ENCODE measurements around the gene ELF5. TPM values are rescaled to one million over a fixed set of nuclear protein-coding genes. Genes with fewer than 3 reads are reported as not detected.
A peak's percentile ranks its signal among the peaks of the same experiment; 100 is the strongest.

The ELF5 gene
- total and polyA plus RNA-seq, 4 donors: 0.06 to 0.37 (median 0.08) TPM; not detected in 1

DNA sequence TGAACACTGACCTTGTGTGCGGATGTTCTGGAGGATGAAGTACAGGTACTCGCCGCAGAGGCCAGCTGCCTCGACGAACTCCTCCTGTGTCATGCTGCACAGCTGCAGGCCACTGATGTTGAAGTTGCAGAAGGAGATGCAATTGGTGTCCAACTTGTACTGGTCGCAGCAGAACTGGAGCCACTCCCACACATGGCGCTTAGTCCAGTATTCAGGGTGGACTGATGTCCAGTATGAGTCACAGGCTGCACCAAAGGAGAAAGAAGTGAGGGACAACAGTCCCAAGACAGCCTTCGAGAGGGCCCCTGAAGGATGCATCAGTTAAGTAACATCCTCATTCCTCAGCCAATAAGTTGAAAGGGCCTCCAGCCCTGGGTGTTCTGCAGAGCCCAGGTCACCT, 20.1 kb downstream of the ELF5 start:
- no peak for DNase-seq (ENCODE audit: low spot score)
- Histone ChIP-seq H3K4me3 (ENCODE audit: low read depth in 1 of 3, low read length in 3 of 3) (no peak overlapping the region), H3K4me1 (ENCODE audit: control insufficient read depth in 4 of 4, insufficient read depth in 4 of 4, low read length in 3 of 4) (peaks cover 0 to 21% (median 14%) of the 10 kb centered on the region in 4 donors), H3K36me3 (ENCODE audit: control insufficient read depth in 4 of 4, insufficient read depth in 3 of 4, low read depth in 1 of 4, low read length in 3 of 4) (no peaks in the 10 kb centered on the region), H3K27ac (ENCODE audit: low read depth in 1 of 2, low read length in 2 of 2) (no peak overlapping the region), H3K27me3 (ENCODE audit: control insufficient read depth in 4 of 4, insufficient read depth in 4 of 4, low read length in 3 of 4) (no peaks in the 10 kb centered on the region), H3K9ac (ENCODE audit: low read depth in 1 of 2, low read length in 2 of 2) (no peak overlapping the region), H3K9me3 (ENCODE audit: control insufficient read depth in 4 of 4, low read length in 3 of 4) (no peaks in the 10 kb centered on the region)
- TF ChIP-seq, protein P1, sequence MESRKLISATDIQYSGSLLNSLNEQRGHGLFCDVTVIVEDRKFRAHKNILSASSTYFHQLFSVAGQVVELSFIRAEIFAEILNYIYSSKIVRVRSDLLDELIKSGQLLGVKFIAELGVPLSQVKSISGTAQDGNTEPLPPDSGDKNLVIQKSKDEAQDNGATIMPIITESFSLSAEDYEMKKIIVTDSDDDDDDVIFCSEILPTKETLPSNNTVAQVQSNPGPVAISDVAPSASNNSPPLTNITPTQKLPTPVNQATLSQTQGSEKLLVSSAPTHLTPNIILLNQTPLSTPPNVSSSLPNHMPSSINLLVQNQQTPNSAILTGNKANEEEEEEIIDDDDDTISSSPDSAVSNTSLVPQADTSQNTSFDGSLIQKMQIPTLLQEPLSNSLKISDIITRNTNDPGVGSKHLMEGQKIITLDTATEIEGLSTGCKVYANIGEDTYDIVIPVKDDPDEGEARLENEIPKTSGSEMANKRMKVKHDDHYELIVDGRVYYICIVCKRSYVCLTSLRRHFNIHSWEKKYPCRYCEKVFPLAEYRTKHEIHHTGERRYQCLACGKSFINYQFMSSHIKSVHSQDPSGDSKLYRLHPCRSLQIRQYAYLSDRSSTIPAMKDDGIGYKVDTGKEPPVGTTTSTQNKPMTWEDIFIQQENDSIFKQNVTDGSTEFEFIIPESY (IDR thresholded peaks at IDR 0.05): no peak
- no peak for TF ChIP-seq FOXA2 (IDR thresholded peaks at IDR 0.05)
- TF ChIP-seq SP1 (IDR thresholded peaks at IDR 0.05): no peak
- TF ChIP-seq, protein P2, sequence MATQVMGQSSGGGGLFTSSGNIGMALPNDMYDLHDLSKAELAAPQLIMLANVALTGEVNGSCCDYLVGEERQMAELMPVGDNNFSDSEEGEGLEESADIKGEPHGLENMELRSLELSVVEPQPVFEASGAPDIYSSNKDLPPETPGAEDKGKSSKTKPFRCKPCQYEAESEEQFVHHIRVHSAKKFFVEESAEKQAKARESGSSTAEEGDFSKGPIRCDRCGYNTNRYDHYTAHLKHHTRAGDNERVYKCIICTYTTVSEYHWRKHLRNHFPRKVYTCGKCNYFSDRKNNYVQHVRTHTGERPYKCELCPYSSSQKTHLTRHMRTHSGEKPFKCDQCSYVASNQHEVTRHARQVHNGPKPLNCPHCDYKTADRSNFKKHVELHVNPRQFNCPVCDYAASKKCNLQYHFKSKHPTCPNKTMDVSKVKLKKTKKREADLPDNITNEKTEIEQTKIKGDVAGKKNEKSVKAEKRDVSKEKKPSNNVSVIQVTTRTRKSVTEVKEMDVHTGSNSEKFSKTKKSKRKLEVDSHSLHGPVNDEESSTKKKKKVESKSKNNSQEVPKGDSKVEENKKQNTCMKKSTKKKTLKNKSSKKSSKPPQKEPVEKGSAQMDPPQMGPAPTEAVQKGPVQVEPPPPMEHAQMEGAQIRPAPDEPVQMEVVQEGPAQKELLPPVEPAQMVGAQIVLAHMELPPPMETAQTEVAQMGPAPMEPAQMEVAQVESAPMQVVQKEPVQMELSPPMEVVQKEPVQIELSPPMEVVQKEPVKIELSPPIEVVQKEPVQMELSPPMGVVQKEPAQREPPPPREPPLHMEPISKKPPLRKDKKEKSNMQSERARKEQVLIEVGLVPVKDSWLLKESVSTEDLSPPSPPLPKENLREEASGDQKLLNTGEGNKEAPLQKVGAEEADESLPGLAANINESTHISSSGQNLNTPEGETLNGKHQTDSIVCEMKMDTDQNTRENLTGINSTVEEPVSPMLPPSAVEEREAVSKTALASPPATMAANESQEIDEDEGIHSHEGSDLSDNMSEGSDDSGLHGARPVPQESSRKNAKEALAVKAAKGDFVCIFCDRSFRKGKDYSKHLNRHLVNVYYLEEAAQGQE (IDR thresholded peaks at IDR 0.05): no peak
- TF ChIP-seq, protein P3, sequence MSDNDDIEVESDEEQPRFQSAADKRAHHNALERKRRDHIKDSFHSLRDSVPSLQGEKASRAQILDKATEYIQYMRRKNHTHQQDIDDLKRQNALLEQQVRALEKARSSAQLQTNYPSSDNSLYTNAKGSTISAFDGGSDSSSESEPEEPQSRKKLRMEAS (IDR thresholded peaks at IDR 0.05): no peak
- TF ChIP-seq RAD21 (IDR thresholded peaks at IDR 0.05): no peak
- WGBS: 67% methylated on average over 8 of the region's 8 CpGs

DNA sequence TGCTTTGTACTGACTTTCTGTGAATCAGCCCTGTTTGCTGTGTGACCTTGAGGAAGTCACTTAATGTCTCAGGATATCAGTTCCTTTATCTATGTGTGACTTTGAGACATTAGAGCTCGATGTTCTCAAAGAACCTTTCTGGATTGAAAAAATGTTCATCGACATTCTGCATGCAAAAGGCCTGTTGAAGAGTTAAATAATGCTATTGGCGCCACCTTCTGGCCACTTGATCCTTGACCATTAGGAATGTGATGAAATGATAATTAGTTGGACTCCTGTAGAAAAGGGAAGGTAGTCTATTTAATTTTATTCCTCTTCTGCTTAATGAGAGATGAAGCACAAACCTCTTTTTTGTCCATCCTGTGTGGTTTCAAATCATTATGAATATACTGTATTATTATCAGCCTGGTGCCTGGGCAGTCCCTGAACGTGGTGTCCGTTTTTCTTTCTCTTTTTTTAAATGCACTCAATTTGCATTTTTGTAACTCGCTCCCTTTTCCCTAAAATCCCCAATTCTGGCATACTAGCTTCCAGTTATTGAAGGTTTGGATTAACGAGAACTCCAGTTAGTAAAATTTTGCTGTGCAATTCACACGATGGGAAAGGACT, 20.7 kb downstream of the ELF5 start:
- TF ChIP-seq RAD21 (IDR thresholded peaks at IDR 0.05) (peak; percentile 86 to 90), HNF4A (conservative IDR thresholded peaks at IDR 0.05) (peak in 1 of 2 donors; percentile 16)
- TF ChIP-seq, protein P4, sequence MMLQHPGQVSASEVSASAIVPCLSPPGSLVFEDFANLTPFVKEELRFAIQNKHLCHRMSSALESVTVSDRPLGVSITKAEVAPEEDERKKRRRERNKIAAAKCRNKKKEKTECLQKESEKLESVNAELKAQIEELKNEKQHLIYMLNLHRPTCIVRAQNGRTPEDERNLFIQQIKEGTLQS (IDR thresholded peaks at IDR 0.05): no peak
- TF ChIP-seq, protein P5, sequence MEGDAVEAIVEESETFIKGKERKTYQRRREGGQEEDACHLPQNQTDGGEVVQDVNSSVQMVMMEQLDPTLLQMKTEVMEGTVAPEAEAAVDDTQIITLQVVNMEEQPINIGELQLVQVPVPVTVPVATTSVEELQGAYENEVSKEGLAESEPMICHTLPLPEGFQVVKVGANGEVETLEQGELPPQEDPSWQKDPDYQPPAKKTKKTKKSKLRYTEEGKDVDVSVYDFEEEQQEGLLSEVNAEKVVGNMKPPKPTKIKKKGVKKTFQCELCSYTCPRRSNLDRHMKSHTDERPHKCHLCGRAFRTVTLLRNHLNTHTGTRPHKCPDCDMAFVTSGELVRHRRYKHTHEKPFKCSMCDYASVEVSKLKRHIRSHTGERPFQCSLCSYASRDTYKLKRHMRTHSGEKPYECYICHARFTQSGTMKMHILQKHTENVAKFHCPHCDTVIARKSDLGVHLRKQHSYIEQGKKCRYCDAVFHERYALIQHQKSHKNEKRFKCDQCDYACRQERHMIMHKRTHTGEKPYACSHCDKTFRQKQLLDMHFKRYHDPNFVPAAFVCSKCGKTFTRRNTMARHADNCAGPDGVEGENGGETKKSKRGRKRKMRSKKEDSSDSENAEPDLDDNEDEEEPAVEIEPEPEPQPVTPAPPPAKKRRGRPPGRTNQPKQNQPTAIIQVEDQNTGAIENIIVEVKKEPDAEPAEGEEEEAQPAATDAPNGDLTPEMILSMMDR (IDR thresholded peaks at IDR 0.05; ENCODE audit: low read depth, low read length, missing input control): peak; percentile 69
- no peaks in the 10 kb centered on the region for H3K9me3 ChIP-seq (ENCODE audit: control insufficient read depth in 4 of 4, low read length in 3 of 4)
- no peak overlapping the region for H3K4me3 ChIP-seq (ENCODE audit: low read depth in 1 of 3, low read length in 3 of 3)
- 35% methylated on average over 8 of the region's 8 CpGs for WGBS
- no peak overlapping the region for H3K27ac ChIP-seq (ENCODE audit: low read depth in 1 of 2, low read length in 2 of 2)
- peak overlapping the region in 1 of 2 donors; percentile 50 for H3K9ac ChIP-seq (ENCODE audit: low read depth in 1 of 2, low read length in 2 of 2)
- H3K4me1 ChIP-seq (ENCODE audit: control insufficient read depth in 4 of 4, insufficient read depth in 4 of 4, low read length in 3 of 4): peaks cover 0 to 21% (median 14%) of the 10 kb centered on the region in 4 donors
- no peaks in the 10 kb centered on the region for H3K36me3 ChIP-seq (ENCODE audit: control insufficient read depth in 4 of 4, insufficient read depth in 3 of 4, low read depth in 1 of 4, low read length in 3 of 4)
- peak; percentile 75 for DNase-seq (ENCODE audit: low spot score)
- H3K27me3 ChIP-seq (ENCODE audit: control insufficient read depth in 4 of 4, insufficient read depth in 4 of 4, low read length in 3 of 4): no peaks in the 10 kb centered on the region
